Hepatic stellate cell (primary cell): ENCODE data around the gene NUP133.
A peak's percentile ranks its signal among the peaks of the same experiment; 100 is the strongest.
"Not testable (repeated sequence)": the region's sequence is repeated elsewhere in the genome, so short reads cannot be mapped to it uniquely, and the experiment has no call there.

ENCODE experiments used
- DNase-seq: peaks from one replicate; pipeline ENCODE4 v3.0.0; 2011; ENCODE audit warnings: low spot score

NUP133 gene

DNA sequence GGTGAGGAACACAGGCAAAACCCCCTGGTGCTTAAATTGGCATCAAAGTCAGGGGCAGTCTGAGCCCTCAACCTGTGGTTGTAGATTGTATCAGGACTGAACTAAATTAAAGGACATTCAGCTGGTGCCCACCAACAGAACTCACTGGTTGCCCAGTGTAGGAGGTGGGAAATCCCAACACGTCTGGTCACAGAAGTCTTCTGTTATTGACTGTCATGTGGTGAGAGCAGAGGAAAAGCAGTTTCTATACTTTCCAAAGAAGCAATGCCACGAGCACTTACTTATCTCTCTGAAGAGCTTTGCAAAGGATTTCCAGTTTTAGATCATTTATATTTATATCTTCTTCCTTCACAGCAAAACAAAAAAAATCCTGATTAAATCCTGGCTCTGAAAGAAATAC lies 59.3 kb downstream of the NUP133 start:
- DNase-seq, result no peak

DNA sequence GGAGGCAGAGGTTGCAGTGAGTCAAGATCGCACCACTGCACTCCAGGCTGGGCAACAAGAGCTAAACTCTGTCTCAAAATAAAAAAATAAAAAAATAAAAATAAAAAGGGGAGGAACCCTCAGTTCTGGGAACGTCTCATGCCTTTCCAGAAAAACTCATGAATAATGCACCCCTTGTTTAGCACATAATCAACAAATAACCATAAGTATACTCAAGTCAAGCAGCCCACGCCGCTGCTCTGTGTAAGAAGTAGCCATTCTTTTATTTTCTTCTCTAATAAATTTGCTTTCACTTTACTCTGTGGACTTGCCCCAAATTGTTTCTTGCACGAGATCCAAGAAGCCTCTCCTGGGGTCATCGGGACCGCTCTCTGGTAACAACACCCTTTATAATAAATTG lies 59.8 kb downstream of the NUP133 start:
- no peak for DNase-seq

DNA sequence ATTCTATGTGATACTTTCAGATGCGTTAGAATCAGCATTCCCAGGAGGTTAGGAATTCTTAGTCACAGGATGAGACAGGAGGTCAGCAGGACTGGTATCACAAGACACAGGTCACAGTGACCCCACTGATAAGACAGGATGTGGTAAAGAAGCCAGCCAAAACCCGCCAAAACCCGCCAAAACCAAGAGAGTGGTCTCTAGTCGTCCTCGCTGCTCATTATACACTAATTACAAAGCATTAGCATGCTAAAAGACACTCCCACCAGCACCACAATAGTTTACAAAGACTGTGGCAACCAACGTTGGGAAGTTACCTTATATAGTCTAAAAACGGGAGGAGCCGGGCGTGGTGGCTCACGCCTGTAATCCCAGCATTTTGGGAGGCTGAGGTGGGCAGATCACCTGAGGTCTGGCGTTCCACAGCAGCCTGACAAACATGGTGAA lies 60.3 kb downstream of the NUP133 start:
- DNase-seq, result no peak

DNA sequence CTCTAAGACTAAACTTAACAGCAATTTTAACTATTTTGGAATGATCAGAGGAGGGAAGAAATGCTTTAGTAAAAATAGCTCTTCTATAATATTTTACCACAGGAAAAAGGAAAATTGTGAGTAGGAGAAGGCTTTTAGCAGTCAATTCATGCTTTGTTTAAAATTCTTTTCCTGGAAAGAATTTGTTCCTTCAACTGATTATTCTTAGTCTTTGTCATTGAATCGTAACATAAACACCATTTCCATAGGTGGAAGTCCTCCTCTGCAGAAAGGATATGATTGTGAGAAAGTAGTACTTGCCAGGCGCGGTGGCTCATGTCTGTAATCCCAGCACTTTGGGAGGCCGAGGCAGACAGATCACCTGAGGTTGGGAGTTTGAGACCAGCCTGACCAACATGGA lies 62.3 kb downstream of the NUP133 start:
- no peak for DNase-seq

DNA sequence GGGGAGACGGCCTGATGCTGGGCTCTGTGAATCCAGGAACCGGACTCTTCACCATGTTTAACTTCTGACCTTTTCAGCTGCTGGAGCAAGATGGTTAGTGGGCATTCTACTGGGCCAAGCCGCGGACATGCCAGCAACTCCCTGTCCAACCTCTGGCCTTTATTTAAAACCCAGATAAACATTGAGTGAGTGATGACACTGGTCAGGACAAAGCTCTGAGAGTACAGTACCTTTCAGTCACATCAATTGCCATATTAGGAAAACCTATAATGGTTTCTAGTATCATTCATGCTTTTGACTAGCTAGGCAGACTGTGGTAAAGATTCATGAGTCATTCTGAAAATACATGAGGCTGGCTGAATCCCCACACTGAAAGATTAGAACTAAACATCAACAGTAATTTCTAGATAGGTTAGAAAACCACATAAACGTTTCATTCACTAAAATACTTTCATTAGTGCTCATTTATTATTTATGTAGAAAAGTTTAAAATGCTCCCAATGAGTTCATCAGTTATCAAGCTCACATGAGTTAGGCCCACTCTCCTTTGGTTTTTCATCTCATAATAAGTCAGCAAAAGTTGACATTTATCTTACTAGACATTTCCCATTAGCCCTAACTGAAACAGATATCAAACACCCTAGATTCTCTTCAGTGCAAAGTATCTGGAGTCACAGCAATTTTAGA lies 67.1 kb downstream of the NUP133 start:
- DNase-seq, result peak; percentile 65

DNA sequence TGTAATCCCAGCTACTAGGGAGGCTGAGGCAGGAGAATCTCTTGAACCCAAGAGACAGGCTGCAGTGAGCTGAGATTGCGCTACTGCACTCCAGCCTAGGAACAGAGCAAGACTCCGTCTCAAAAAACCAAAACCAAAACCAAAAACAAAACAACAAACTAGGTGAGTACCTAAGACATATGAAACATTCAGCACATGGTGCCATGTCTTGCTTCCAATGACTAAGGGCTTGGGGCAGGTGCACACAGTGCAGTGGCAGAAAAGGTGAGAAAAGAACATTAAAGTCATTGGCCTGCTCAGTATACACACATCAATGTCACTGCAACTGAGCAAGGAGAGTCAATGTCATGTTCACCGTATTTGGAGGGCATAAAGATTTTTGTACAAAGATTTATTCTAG lies 70.1 kb downstream of the NUP133 start:
- DNase-seq, result no peak

DNA sequence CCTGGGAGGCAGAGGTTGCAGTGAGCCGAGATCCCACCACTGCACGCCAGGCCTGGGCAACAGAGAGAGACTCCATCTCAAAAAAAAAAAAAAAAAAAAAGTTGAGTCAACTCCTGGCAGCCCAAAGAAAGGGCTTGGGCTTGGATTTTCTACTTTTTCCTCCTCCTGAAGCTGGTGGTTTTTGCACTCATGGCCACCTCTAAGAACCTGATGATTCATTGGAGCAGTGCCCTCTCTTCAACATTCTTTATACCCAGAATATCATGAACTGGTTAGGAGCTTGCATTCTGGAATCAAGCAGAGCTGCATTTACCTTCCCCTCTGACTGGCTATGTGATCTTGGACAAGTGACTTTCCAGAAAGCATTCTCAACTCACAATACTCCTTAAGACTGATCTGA lies 70.7 kb downstream of the NUP133 start:
- no peak for DNase-seq

DNA sequence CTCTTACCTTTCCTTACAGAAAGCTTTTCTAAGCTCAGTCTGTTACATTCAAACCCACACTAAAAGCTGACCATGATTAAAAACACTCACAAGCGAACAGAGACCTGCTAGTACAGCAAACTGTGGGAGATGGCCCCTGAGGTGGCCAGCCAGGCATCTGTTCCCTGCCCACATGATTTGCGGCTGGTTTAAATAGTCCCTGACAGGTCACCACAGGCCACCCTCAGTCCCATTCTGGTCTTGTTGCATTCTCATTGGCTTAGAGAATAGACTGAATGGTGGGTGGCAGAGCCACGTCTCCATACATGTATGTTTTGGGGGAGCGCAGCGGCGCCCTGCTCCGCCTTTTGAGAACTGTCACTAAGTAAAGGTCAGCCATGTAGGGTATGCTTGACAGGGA lies 71.9 kb downstream of the NUP133 start:
- DNase-seq, result no peak

DNA sequence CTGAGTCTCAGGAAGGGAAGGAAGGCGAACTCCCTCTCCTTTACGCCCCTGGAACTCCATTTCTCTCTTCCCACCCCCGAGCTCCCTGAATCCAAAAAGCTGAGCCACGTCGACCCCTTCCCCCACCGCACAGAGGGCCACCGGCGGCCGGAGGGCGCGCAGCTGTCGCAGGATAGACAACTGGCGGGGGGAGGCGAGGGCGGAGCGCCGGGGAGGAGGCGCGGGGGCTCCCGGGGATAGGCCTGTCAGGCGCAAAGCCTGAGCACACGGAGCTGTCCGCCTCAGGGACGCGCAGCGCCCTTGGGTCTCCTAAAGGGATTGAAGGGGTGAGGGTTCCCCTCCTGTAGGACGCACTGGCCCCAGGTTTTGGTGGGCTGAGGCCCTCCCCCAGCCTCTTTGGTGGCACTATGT lies 73.5 kb downstream of the NUP133 start:
- DNase-seq, result no peak

DNA sequence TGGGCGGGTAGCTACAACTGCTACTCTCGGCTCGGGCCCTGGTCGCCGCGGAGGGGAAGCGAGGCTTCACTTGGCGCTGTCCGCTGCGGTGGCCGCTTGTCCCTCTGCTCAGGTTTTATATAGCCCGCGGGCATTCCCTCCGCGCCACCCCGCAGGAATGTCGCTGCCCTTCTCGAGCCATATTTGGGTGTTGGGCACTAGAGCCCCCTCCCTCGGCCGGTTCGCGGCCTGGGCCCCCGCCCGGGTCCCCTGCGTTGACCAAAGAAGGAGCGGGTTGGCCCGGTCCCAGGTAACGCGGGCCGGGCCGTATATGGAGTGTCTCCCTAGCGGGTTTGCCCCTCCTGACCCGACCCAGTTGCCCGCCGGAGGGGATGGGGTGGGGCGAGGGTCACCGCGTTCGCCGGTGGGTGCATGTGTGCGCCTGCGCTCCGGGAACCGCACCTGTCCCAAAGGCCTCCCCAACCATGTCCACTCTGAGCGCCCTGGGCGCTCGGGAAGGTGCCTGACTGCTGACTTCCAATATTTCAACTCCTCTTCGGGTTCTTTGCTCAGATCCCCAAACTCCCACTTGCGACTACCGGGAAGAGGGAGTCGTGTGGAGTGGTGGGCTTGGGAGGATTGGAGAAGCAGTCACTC lies 74.0 kb downstream of the NUP133 start, which contains the start of gene ACTA1:
Gene ACTA1 (minus strand): TSS at position 90 of the 636 bp plus-strand sequence. CDS start 979 bp downstream, outside the sequence.
- DNase-seq, result no peak

DNA sequence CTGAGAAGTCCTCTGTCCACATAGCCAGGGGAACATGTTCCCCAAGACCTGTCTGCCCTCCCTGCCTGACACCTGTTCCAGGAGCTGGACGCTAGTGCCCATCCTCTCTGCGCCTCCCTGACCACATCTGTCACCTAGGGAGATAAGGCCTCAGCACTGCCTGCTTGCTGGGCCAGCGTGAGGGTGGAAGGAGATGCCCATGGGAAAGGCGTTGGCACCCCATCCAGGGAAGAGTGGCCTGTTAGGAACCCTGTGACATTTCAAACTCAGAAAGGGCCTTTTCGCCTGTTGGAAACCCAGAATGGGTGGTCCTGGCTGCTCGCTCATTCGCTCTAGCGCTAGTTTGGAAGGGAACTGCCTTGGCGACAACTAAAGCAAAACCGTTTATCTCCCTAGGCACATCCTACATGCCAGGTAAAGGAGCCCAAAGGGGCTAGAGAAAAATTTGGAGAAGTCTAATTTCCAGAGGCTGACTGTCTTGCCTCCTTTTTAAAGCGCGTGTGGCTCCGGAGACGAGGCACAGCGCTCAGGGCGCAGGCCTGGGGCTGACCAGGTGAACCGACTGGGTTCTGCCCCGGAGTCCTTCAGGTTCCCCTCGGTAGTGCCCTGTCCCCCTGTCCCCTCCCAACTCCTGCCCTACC lies 74.7 kb downstream of the NUP133 start:
- no peak for DNase-seq

DNA sequence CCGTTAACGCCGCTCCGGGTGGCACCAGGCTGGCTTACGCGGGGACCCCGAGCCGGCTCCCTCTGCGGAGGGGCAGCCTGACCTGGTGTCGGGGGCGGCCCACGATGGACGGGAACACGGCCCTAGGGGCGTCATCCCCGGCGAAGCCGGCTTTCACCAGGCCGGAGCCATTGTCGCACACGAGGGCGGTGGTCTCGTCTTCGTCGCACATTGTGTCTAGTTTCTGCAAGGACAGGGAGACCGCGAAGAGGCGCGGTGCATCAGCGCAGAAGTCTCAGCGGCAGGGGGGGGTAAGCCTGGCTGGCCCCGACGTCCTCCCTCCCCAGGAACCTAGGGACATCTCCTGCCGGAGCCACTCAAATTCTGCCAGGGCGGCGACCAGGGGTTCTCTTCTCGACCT lies 75.2 kb downstream of the NUP133 start:
- no peak for DNase-seq

DNA sequence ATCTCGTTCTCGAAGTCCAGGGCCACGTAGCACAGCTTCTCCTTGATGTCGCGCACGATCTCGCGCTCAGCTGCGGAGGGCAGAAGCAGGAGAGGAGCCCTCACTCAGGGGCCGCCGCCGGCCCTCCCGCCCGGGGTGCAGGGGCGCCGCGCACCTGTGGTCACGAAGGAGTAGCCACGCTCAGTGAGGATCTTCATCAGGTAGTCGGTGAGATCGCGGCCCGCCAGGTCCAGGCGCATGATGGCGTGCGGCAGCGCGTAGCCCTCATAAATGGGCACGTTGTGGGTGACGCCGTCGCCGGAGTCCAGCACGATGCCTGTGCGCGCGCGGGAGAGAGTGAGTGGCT lies 76.1 kb downstream of the NUP133 start:
- DNase-seq, result no peak

DNA sequence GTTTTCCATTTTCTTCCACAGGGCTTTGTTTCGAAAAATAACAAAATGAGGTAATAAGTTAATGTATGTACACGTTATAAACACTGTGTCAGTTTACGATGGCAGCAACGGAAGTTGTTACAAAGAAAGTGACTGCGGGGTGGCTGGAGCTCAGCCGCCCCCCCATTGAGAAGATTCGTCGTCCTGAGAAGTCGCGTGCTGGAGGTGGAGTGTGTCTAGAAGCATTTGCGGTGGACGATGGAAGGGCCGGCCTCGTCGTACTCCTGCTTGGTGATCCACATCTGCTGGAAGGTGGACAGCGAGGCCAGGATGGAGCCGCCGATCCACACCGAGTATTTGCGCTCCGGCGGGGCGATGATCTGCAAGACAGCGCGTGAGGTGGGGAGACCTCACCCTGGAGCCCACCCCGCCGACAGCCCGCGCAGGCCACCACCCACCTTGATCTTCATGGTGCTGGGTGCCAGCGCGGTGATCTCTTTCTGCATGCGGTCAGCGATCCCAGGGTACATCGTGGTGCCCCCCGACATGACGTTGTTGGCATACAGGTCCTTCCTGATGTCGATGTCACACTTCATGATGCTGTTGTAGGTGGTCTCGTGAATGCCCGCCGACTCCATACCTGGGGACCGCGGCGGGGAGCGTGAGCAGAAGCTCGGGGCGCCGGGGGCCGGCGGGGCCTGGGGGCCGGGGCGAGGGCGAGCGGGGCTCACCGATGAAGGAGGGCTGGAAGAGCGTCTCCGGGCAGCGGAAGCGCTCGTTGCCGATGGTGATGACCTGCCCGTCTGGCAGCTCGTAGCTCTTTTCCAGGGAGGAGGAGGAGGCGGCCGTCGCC lies 76.6 kb downstream of the NUP133 start:
- DNase-seq, result no peak

DNA sequence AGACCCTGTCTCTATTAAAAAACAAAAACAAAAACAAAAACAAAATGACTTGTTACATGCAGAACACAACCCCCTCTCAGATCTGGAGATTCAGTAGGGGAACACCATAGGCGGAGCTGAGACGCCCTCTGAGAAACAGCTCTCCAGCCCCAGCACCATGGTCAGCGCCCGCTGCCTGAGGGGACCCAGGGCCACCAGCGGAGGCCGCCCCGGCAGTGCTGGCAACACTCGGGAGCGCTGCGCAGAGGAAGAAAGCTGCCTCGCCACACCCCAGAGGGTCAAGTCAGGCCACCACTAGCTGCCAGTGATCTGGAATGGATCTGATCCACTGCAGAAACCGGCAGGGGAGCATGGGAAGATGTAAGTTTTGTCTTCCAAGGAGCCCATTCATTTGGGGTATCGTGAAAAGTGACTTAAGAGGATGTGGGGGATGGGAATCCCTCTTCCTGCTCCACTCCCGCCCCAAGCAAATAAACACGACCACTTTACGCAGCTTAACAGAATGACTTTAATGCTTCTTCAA lies 77.3 kb downstream of the NUP133 start:
- peak; percentile 54 for DNase-seq

DNA sequence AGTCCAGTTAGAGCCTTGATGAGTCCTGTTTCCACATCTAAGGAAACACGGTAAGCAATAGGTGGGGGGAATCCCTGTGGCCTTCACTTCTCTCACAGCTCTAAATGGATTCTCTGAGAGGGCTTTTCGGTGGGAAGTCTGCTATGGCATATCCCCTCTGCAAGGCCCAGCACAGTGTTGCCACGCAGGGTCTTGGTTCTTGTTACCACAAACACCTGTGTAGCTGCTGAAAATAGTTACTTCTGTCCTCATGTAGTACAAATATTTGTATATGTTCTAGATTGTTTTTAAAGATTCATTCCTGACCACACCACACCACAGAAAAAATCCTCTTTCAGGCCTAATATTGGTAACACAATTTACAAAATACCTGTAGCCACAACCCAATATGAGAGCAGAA lies 79.9 kb downstream of the NUP133 start:
- no peak for DNase-seq

DNA sequence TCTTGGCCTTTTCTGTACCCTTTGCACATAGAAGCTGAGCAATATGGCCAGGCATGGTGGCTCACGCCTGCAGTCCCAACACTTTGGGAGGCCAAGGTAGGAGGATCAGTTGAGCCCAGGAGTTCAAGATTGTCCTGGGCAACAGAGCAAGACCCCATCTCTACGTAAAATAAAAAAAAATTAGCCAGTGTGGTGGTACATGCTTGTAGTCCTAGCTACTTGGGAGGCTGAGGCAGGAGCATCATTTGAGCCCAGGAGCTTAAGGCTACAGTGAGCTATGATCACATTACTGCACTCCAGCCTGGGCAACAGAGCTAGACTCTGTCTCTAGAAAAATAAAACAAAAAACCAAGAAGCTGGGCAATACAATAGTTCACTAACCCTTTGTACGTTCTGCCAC lies 80.6 kb downstream of the NUP133 start:
- DNase-seq, result no peak

DNA sequence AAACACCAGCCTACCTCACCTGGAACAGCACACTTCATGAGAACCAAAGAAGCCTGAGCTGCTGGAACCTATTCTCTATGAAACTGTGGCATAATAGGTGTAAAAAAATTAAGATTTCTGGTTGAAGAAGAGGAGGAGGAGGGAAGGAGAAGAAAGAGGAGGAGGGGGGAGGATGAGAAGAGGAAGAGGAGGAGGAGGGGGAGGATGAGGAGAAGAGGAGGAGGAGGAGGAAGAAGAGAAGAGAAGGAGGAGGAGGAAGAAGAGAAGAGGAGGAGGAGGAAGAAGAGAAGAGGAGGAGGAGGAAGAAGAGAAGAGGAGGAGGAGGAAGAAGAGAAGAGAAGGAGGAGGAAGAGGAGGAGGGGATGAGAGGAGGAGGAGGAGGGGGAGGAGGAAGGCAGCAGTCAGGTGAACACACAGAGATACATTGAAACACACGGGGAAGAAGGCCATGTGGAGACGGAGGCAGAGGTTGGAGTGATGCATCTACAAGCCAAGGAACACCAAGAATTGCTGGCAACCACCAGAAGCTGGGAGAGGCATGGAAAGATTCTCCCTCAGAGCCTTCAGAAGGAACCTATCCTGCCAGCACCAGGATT lies 82.5 kb downstream of the NUP133 start:
- no peak for DNase-seq

DNA sequence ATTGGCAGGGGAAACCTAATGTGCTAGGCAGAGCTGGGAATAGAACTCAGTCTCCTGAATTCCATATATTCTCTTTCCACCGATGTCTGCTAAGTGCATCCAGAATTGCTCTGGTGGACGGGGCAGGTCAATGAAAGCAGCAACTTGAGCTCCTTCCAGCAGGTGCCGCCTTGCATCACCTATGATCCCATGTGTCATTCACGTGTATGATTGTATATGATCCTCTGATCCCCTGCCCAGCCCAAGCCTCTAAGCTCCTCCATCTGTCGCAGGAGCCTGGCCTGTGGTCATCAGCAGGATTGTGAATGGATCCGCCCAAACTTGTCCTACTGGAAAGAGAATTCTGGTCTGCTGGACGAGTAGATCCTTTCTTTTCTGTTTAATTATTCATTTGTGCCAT lies 87.4 kb downstream of the NUP133 start:
- DNase-seq, result no peak

DNA sequence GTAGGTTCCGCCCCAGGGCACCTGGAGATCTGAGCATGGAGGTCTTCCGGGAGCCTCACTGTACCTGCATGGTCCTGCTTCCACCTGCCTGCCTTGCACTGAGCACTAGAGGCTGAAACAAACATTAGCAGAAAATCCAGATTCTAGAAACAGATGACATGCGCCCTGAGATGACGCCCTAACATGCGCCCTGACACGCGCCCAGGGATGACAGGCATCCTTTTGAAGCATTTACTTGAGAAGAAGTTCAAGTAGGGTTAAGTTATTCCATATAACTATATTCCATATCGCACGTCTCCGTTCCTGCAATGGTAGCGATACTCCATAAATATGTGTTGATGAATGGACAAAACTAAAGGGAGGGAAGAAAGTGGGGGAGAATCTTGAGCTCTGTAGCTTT lies 87.9 kb downstream of the NUP133 start:
- DNase-seq, result no peak

DNA sequence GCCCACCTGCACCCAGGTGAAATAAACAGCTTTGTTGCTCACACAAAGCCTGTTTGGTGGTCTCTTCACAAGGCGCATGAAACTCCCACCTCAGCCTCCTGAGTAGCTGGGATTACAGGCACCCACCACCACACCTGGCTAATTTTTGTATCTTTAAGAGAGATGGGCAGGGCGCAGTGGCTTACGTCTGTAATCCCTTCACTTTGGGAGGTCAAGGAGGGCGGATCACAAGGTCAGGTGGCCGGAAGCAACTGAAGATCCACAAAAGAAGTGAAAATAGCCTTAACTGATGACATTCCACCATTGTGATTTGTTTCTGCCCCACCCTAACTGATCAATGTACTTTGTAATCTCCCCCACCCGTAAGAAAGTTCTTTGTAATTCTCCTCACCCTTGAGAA lies 89.6 kb downstream of the NUP133 start:
- not testable (repeated sequence) for DNase-seq

DNA sequence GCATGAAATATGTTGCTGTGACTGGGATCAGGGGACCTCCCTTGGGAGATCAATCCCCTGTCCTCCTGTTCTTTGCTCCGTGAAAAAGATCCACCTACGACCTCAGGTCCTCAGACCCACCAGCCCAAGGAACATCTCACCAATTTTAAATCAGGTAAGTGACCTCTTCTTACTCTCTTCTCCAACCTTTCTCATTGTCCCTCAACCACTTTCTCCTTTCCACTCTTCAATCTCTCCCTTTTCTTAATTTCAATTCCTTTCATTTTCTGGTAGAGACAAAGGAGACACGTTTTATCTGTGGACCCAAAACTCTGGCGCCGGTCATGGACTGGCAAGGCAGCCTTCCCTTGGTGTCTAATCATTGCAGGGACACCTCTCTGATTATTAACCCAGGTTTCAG lies 95.3 kb downstream of the NUP133 start:
- not testable (repeated sequence) for DNase-seq
